Measurements from ENCODE around the gene HCN2.

DNA sequence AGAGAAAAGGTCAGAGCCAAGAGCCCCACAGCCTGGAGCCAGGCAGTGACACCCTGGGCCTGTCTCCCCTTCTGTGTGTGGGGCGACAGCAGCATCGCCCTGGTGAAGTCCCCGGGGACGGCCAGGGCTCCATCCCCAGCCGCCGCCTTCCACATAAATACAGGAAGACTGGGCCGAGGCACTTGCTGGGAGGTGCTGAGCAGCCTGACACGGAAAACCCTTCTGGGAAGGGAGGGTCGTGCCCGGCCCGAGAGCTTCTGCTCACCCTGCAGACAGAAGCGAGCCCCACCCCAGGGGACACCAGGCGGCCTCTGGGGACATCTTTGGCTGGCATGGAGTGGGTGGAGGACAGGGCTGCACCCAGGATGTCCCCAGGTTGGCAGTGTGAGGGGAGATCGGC, 55.1 kb downstream of the HCN2 start:
- TF ChIP-seq, protein P1, sequence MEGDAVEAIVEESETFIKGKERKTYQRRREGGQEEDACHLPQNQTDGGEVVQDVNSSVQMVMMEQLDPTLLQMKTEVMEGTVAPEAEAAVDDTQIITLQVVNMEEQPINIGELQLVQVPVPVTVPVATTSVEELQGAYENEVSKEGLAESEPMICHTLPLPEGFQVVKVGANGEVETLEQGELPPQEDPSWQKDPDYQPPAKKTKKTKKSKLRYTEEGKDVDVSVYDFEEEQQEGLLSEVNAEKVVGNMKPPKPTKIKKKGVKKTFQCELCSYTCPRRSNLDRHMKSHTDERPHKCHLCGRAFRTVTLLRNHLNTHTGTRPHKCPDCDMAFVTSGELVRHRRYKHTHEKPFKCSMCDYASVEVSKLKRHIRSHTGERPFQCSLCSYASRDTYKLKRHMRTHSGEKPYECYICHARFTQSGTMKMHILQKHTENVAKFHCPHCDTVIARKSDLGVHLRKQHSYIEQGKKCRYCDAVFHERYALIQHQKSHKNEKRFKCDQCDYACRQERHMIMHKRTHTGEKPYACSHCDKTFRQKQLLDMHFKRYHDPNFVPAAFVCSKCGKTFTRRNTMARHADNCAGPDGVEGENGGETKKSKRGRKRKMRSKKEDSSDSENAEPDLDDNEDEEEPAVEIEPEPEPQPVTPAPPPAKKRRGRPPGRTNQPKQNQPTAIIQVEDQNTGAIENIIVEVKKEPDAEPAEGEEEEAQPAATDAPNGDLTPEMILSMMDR (IDR thresholded peaks at IDR 0.05), result no peak
- no peak for TF ChIP-seq POLR2A (IDR thresholded peaks at IDR 0.05)

Measured in body of pancreas (tissue), 4 donors.